Limb (tissue), 2 donors: ENCODE measurements around the gene GEMIN4.
"Not testable (repeated sequence)": the region's sequence is repeated elsewhere in the genome, so short reads cannot be mapped to it uniquely, and the experiment has no call there.

Experiments used
- DNase-seq, 2 donors: peaks; one replicate each; pipeline ENCODE4 v3.0.0-alpha.2; 2016; ENCODE audit errors: extremely low spot score in 2 of 2

GEMIN4 gene

DNA sequence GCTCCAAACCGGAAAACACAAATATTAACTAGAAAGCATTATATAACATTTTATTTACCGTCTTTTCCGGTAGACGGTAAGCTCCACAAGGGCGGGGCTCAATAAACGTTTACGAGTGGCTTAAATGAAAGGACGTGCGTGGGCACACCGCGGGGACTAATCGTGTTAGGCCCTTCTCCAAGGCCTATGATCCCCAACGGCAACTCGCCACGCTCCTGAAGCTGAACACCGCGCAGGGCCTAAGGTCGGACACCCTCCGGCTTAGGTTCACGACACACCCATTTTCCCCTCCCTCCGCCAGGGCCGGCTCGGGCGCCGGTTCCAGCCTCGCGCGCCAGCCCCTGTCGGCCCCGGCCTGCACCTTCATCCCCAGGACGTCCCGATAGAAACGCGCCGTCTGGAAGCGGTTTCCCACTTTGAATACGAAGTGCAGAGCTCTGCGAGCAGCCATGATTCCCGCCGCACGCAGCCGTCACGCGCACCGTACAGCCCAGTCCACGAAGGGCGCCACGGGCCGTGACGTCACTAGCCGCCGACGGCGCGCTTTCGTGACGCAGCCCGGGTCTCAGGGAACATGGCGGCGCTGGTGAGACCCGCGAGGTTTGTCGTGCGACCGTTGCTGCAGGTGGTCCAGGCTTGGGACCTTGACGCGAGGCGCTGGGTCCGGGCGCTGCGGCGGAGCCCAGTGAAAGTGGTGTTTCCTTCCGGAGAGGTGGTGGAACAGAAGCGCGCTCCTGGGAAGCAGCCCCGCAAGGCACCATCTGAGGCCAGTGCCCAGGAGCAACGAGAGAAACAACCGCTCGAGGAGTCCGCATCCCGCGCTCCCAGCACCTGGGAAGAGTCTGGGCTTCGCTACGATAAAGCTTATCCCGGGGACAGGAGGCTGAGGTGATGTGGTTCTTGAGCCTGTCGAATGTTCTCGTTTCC, 30.0 kb upstream of the GEMIN4 start, which contains the start of the genes GLOD4 and MRM3:
Gene GLOD4 (minus strand): TSS at position 476 of the 927 bp plus-strand sequence. CDS start 25 bp downstream, at position 451.
Gene MRM3 (plus strand): TSS at position 549 of the 927 bp plus-strand sequence. CDS start 26 bp downstream, at position 575.
- DNase-seq = peak; percentile 92 to 98

DNA sequence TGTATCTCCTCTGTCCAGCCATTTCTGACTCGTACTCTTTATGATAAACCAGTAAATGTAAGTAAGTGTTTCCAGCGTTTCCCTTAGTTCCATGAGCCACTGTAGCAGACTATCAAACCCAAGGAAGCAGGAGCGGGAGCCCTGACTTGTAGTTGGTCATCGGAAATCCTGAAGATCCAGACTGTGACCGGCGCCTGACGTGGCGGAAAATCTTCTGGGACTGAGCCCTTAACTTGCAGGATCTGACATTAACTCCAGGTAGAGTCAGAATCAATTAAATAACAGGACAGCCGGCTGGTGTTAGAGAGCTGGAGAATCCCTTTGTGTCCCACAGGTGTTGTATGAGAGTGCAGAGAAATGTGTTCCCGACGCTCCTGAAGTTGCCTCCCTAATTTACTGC, 26.0 kb upstream of the GEMIN4 start:
- no peak for DNase-seq

GRCh38 chr17:774313-774584, 22.2 kb upstream of the GEMIN4 start:
- no peak for DNase-seq

GRCh38 chr17:773467-774312, 21.6 kb upstream of the GEMIN4 start:
- DNase-seq = no peak

DNA sequence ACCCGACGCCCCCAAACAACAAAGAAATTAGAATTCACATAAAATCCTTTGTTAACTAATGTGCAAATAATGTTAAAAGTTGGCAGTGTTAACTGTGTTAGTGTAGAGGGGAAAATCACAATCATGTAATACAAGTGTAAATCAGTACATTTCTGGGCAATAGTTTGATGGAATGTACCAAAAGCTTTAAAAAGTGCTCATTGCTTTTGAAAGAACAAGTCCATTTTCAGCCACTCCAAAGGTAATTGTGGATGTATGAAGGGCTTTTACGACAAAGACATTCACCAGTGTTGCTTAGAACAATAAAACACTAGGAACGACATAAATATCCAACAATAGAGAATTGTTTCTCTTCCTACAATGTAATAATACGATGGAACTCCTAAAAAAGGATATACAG, 21.0 kb upstream of the GEMIN4 start:
- DNase-seq = no peak

DNA sequence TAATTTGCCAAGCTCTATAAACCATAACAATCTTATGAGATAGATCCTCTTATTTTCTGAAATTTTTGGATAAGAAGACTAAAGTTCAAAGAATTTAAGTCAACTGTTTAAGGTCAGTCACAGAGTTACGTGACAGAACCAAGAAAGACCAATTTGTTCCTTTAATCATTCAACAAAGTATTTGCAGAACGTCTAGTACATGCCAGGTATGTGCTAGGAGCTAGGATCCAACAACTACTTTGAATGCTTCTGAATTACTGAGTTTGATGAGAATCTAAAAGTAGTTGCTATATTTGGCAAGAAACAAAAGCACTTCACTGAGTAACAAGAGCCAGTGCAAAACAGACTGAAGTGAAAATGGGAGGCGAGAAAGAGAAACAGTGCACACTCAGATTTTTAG, 15.0 kb upstream of the GEMIN4 start:
- no peak for DNase-seq

GRCh38 chr17:760371-760770, 8.3 kb upstream of the GEMIN4 start:
- no peak for DNase-seq

DNA sequence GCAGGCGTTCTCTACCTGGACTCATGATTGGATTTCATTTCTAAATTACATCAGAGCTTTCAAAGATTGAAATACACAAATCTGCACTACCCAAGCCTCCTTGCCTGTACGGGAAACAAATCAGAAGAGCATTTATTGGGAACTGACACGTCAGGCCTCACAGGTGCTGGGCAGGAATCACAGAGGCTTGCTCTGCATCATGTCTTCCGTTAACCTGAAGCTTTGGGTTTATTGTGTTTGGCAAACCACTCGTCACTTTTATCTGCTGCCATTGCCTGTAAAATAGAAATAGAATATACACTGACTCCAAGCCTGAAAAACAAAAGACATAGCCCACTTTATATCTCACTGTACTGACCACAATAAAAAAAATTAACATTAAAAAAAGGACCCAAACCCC, 7.9 kb upstream of the GEMIN4 start:
- DNase-seq = no peak

DNA sequence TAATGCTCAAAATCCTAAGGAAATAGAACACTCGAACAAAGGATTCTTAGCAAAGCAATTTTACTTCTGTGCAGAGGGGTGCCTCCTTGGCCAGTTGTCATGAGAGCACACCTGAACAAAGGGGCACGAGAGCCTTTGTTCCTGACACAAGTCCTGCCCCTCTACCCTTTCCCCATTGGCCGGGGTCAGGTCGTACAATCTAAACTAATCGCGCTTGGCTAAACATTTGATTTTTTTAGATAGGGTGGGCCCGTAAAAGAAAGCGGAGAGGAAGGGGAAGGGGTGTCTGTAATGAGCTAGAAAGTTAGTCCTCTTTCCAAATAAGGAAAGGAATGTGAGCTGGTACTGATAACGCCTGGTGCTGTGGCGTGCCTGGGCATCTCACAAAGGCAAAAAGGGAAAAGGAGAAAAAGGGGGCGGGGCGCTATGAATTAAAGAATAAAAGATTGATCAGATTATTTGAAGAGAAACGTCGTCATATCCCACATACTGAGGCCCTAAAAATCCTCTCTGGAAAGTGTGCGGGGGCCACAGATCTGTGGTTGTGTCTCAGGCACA, 4.0 kb upstream of the GEMIN4 start:
- not testable (repeated sequence) for DNase-seq

GRCh38 chr17:755319-755961, 3.4 kb upstream of the GEMIN4 start:
- not testable (repeated sequence) for DNase-seq

DNA sequence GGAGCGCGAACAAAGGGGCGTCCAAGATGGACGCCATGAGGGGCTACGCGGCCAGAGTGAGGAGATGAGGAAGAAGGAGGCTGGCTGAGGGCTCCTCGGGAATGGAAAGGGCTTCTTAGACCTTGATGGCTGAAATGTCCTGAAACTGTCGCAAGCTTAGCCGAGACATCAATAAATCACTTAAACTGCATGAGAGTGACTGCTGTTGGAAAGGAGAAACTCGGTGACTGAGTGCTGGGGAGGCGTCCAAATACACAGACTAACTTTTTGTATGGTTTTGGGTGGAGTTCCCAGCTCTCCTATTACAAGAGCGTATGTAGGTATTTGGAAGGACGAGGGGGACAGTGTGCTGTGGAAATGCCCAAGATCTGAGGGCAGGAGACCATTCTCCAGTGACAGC, 1.4 kb upstream of the GEMIN4 start:
- no peak for DNase-seq

GRCh38 chr17:752620-753219, 656 bp upstream of the GEMIN4 start:
- DNase-seq = peak; percentile 65 to 75

- peak in 1 of 2 donors; percentile 41 for DNase-seq
These were observed 629 bp downstream of the GEMIN4 start for GRCh38 chr17:751269-752001.

- no peak for DNase-seq
These were observed 1.5 kb downstream of the GEMIN4 start for GRCh38 chr17:750431-751037.

DNA sequence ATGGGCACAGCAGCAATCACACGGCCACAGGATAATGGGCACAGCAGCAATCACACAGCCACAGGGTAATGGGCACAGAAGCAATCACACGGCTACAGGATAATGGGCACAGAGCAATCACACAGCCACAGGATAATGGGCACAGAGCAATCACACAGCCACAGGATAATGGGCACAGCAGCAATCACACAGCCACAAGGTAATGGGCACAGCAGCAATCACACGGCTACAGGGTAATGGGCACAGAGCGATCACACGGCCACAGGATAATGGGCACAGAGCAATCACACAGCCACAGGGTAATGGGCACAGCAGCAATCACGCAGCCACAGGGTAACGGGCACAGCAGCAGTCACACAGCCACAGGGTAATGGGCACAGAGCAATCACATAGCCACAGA, 2.7 kb downstream of the GEMIN4 start:
- DNase-seq = not testable (repeated sequence)

DNA sequence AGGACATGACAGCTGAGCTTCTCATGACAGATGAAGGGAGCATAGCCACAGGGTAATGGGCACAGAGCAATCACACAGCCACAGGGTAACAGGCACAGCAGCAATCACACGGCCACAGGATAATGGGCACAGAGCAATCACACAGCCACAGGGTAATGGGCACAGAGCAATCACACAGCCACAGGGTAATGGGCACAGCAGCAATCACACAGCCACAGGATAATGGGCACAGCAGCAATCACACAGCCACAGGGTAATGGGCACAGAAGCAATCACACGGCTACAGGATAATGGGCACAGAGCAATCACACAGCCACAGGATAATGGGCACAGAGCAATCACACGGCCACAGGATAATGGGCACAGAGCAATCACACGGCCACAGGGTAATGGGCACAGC, 3.5 kb downstream of the GEMIN4 start:
- not testable (repeated sequence) for DNase-seq

DNA sequence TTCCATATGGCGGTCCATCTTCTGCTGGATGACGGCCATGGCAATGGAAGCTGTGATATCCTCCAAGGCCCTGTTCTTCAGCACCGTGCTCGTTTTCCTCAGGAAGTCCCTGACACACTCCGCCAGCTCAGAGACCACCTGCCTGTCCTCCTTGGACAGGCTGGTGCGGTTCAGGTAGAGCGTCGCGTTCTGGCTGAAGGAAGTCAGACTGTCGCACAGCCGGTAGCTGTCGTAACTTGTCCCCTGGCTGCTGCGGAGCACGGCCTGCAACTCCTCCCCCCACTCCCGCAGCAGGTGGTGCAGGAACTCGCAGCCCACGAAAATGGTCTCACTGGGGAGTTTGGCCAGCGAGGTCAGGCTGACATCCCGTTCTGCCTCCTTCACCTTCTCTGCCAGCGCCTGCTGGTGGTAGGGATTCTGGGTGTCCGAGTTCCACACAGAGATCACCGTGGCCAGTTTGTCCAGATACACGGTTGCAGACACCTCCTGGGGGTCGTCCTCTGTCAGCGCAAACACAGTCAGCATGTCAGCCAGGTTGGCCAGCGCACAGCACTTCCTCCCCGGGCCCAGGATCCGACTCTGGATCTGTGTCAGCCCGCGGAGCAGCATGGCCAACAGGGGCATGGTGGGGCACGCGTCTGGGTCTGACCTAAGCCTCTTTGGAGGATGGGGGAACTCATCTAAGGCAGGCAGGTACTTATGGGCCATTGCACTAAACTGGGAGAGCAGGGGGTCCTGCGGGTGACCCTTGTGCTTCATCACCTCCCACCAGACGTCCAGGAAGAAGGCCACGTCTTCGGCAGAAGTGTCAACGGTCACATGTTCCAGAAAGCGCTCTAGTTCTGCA, 5.1 kb downstream of the GEMIN4 start:
- DNase-seq = no peak

DNA sequence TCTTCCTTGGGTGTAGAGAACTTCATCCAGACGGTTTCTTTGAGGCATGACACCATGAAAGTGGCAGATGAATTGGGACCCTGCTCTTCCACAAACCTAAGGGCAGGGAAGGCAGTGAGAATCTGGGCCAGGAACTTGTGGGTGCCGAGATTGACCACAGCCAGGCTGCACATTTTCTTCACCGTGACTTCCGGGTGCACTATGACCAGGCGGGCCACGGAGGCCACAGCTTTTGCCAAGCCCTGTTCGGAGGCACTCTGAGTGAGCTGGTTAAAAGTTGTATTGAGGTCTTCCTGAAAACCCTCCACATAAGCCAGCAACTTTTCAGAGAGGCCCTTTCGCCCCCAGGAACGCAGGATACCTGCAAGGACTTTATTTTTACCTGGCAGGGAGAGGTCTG, 5.9 kb downstream of the GEMIN4 start:
- DNase-seq = no peak

DNA sequence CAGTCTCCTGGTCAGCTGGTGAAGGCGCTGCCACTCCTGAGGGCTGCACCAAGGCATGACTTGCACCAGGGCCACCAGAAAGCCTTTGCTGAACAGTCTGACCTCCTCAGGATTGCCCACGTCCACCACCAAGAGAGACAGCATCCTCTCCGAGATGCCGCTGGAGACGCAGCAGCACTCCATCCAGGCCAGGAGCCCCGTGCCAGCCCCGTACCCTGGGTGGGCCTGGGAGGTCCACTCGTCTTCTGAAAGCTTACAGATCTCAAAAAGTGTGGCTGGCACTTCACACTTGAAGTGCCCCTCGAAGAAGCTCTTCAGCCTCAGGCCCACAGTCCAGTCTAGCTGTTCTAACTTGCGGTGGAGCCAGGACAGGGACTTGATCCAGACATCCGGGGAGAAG, 6.7 kb downstream of the GEMIN4 start:
- DNase-seq = no peak
